GM12878 (cell line): ENCODE measurements around the gene STON1.
"Not testable (repeated sequence)": the region's sequence is repeated elsewhere in the genome, so short reads cannot be mapped to it uniquely, and the experiment has no call there.

Experiments
- EP300 ChIP-seq, 2 experiments: fragments of 150-350 bp in 1 of 2; IDR thresholded peaks; 2 replicates each; pipeline ENCODE4 v1.6.1; 2011 to 2012; ENCODE audit warnings: low read depth in 2 of 2, low read length in 2 of 2, borderline replicate concordance in 1 of 2, improper control_type of control experiment in 1 of 2, inconsistent platforms in 1 of 2; ENCODE audit not compliant: control insufficient read depth in 1 of 2
- POLR2AphosphoS5 ChIP-seq: IDR thresholded peaks from 2 replicates; pipeline ENCODE4 v1.6.1; 2011; ENCODE audit warnings: mild to moderate bottlenecking, low read length, inconsistent platforms
- SIN3A ChIP-seq: IDR thresholded peaks from 2 replicates; pipeline ENCODE4 v1.6.1; 2012; ENCODE audit warnings: low read depth, low read length, improper control_type of control experiment
- TF ChIP-seq, protein P1 (sequence below), 3 experiments: IDR thresholded peaks in 2 of 3; conservative IDR thresholded peaks in 1 of 3; 2 replicates each; pipeline ENCODE4 v1.5.1; 2011; ENCODE audit warnings: low read depth in 3 of 3, low read length in 3 of 3, mild to moderate bottlenecking in 3 of 3, control low read depth in 2 of 3, moderate library complexity in 2 of 3, inconsistent platforms in 1 of 3, mixed read lengths in 1 of 3; ENCODE audit not compliant: control insufficient read depth in 2 of 3, insufficient read depth in 1 of 3; ENCODE audit errors: extremely low read depth in 1 of 3

- TF ChIP-seq, protein P1, sequence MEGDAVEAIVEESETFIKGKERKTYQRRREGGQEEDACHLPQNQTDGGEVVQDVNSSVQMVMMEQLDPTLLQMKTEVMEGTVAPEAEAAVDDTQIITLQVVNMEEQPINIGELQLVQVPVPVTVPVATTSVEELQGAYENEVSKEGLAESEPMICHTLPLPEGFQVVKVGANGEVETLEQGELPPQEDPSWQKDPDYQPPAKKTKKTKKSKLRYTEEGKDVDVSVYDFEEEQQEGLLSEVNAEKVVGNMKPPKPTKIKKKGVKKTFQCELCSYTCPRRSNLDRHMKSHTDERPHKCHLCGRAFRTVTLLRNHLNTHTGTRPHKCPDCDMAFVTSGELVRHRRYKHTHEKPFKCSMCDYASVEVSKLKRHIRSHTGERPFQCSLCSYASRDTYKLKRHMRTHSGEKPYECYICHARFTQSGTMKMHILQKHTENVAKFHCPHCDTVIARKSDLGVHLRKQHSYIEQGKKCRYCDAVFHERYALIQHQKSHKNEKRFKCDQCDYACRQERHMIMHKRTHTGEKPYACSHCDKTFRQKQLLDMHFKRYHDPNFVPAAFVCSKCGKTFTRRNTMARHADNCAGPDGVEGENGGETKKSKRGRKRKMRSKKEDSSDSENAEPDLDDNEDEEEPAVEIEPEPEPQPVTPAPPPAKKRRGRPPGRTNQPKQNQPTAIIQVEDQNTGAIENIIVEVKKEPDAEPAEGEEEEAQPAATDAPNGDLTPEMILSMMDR (IDR thresholded peaks at IDR 0.05 in 2 of 3, conservative IDR thresholded peaks at IDR 0.05 in 1 of 3; ENCODE audit: control insufficient read depth in 2 of 3, extremely low read depth in 1 of 3, insufficient read depth in 1 of 3, low read depth in 3 of 3, low read length in 3 of 3) = not testable (repeated sequence)
- TF ChIP-seq EP300 (IDR thresholded peaks at IDR 0.05; ENCODE audit: borderline replicate concordance in 1 of 2, control insufficient read depth in 1 of 2, low read depth in 2 of 2, low read length in 2 of 2); SIN3A; POLR2AphosphoS5: not testable (repeated sequence)
Observed at GRCh38 chr2:48622691-48623090, 92.7 kb downstream of the STON1 start.
